ENCODE data around the gene SLC29A3. TPM values are rescaled to one million over a fixed set of nuclear protein-coding genes. Genes with fewer than 3 reads are reported as not detected.

Gene SLC29A3
- total and polyA plus RNA-seq, 5 experiments from 2014 or later = 3.7 to 10.4 (median 8.2) TPM

- Mint-ChIP-seq H3K27me3 (peaks cover 19 to 52% (median 44%) of the 10 kb centered on the region in 5 donors), H3K4me1 (peaks cover 2 to 19% (median 9%) of the 10 kb centered on the region in 4 donors), H3K9me3 (no peaks in the 10 kb centered on the region), H3K36me3 (no peaks in the 10 kb centered on the region), H3K27ac (no peak overlapping the region), H3K4me3 (peak overlapping the region in 2 of 10 donors; percentile 27 to 41)
- POLR2A ChIA-PET = no interaction called here
- DNase-seq = no peak
- ATAC-seq = no peak
Observed at GRCh38 chr10:71398976-71399375, 79.9 kb downstream of the SLC29A3 start.

- H3K4me3 Mint-ChIP-seq = no peak overlapping the region
- H3K4me1 Mint-ChIP-seq = peaks cover 2 to 19% (median 9%) of the 10 kb centered on the region in 4 donors
- ATAC-seq (no peak), DNase-seq (no peak)
- H3K27me3 Mint-ChIP-seq = peaks cover 17 to 49% (median 36%) of the 10 kb centered on the region in 5 donors
- H3K36me3 Mint-ChIP-seq = no peaks in the 10 kb centered on the region
- POLR2A ChIA-PET = no interaction called here
- no peaks in the 10 kb centered on the region for H3K9me3 Mint-ChIP-seq
- H3K27ac Mint-ChIP-seq = no peak overlapping the region
Observed at GRCh38 chr10:71399946-71400345, 80.9 kb downstream of the SLC29A3 start.

- no peak for DNase-seq
Observed at GRCh38 chr10:71401056-71401455, 82.0 kb downstream of the SLC29A3 start.

DNA sequence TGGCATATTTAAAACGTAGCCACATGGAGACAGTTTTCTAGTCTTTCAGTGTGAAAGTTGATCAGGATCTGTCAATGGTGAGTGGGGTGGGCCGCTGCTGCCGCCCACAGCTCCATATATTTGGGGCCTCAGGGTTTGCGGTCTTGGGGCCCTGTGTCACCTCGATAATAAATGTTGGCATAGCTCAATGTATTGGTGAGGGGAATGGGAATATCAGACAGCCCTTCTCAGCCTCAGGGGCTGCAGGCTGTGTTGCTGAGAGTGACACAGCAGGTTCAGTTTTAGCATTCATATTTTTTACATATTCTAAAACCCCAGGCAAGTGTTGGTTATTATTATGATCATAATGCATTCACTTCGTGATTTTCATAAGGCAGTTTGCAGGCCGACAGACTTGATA is 82.9 kb downstream of the SLC29A3 start:
- Mint-ChIP-seq H3K4me3 (no peak overlapping the region), H3K36me3 (no peaks in the 10 kb centered on the region), H3K27me3 (peaks cover 6 to 40% (median 24%) of the 10 kb centered on the region in 5 donors), H3K4me1 (peaks cover 2 to 11% (median 5%) of the 10 kb centered on the region in 4 donors), H3K9me3 (no peaks in the 10 kb centered on the region), H3K27ac (no peak overlapping the region)
- no peak for ATAC-seq
- DNase-seq = no peak
- POLR2A ChIA-PET = no interaction called here

More at GRCh38 chr10:71401056-71401455, 82.0 kb downstream of the SLC29A3 start:
- no peak for ATAC-seq
- POLR2A ChIA-PET = no interaction called here
- Mint-ChIP-seq H3K4me3 (no peak overlapping the region), H3K27ac (no peak overlapping the region), H3K36me3 (no peaks in the 10 kb centered on the region), H3K4me1 (peaks cover 2 to 13% (median 6%) of the 10 kb centered on the region in 4 donors), H3K9me3 (no peaks in the 10 kb centered on the region), H3K27me3 (peaks cover 7 to 40% (median 25%) of the 10 kb centered on the region in 5 donors)

GRCh38 chr10:71404503-71405295 is 85.6 kb downstream of the SLC29A3 start:
- Mint-ChIP-seq H3K4me3 (no peak overlapping the region), H3K27ac (peak overlapping the region in 1 of 10 donors; percentile 83), H3K27me3 (peaks cover 0 to 19% (median 11%) of the 10 kb centered on the region in 5 donors), H3K9me3 (no peaks in the 10 kb centered on the region), H3K4me1 (no peaks in the 10 kb centered on the region), H3K36me3 (no peaks in the 10 kb centered on the region)
- POLR2A ChIA-PET = no interaction called here
- ATAC-seq = no peak
- no peak for DNase-seq

- H3K4me3 Mint-ChIP-seq = no peak overlapping the region
- peaks cover 0 to 10% (median 0%) of the 10 kb centered on the region in 5 donors for H3K27me3 Mint-ChIP-seq
- no peaks in the 10 kb centered on the region for H3K4me1 Mint-ChIP-seq
- POLR2A ChIA-PET = no interaction called here
- H3K9me3 Mint-ChIP-seq = peaks cover 3 to 15% (median 10%) of the 10 kb centered on the region in 9 donors
- H3K36me3 Mint-ChIP-seq = peaks cover 0 to 11% (median 7%) of the 10 kb centered on the region in 3 donors
- DNase-seq (no peak), ATAC-seq (no peak)
- H3K27ac Mint-ChIP-seq = no peak overlapping the region
Observed at GRCh38 chr10:71406878-71407277, 87.8 kb downstream of the SLC29A3 start.

- Mint-ChIP-seq H3K9me3 (peaks cover 4 to 28% (median 17%) of the 10 kb centered on the region in 9 donors), H3K27ac (no peak overlapping the region), H3K4me1 (no peaks in the 10 kb centered on the region), H3K4me3 (no peak overlapping the region), H3K27me3 (peaks cover 0 to 10% (median 0%) of the 10 kb centered on the region in 5 donors), H3K36me3 (peaks cover 0 to 11% (median 9%) of the 10 kb centered on the region in 3 donors)
- POLR2A ChIA-PET = interaction anchor here (0.7 kb wide), 1 partner anchor 10 kb away, joined by 4 read pairs; no protein-coding TSS in a partner anchor
- no peak for DNase-seq
- ATAC-seq = no peak
Observed at GRCh38 chr10:71408436-71409225, 89.6 kb downstream of the SLC29A3 start.

GRCh38 chr10:71409516-71410104 is 90.6 kb downstream of the SLC29A3 start:
- Mint-ChIP-seq H3K4me1 (no peaks in the 10 kb centered on the region), H3K27ac (no peak overlapping the region), H3K27me3 (peaks cover 0 to 7% (median 3%) of the 10 kb centered on the region in 5 donors), H3K9me3 (peaks cover 4 to 28% (median 20%) of the 10 kb centered on the region in 9 donors), H3K36me3 (peaks cover 0 to 11% (median 9%) of the 10 kb centered on the region in 3 donors), H3K4me3 (no peak overlapping the region)
- peak in 1 of 10 donors; percentile 12 for DNase-seq
- POLR2A ChIA-PET = no interaction called here
- no peak for ATAC-seq

Other genes starting within 250 kb of the SLC29A3 start
- gene UNC5B, start 106.7 kb upstream of the SLC29A3 start, total RNA-seq = not detected
- gene UNC5B, start 106.7 kb upstream of the SLC29A3 start, polyA plus RNA-seq = under 1 TPM in 1 of 3 donors, not detected in 2; 0.03 TPM
- gene CDH23, start 77.7 kb downstream of the SLC29A3 start, total RNA-seq = 10 to 100 TPM in 1 of 2 experiments, 1 to 10 TPM in 1; 9.6 to 10.2 TPM
- gene CDH23, start 77.7 kb downstream of the SLC29A3 start, polyA plus RNA-seq = 1 to 10 TPM in 2 of 3 donors, under 1 TPM in 1; 0.82 to 3.8 (median 3.2) TPM